B cell (primary cell): Measurements from ENCODE around the gene FOXP4. TPM values are rescaled to one million over a fixed set of nuclear protein-coding genes. Genes with fewer than 3 reads are reported as not detected.

Experiments
- ATAC-seq: fragments of 200-7000 bp; cut with Tn5 transposase; one replicate; pipeline ENCODE4 v1.10.0; 2021; ENCODE audit warnings: low read depth, mild to moderate bottlenecking, moderate number of reproducible peaks, moderate library complexity
- CTCF ChIA-PET: fragments of 350-600 bp; sonication (Branson Sonifier 250); formaldehyde crosslinking; loops from one replicate; lab custom pipeline; 2021; ENCODE audit warnings: antibody characterized with exemption, inconsistent platforms; lab: Charles Lee
- POLR2A ChIA-PET: fragments of 350-600 bp; sonication (Branson Sonifier 250); formaldehyde crosslinking; loops from one replicate; lab custom pipeline; 2021; ENCODE audit warnings: antibody characterized with exemption; lab: Charles Lee
- DNase-seq: peaks from one replicate; pipeline ENCODE4 v3.0.0; 2013
- H2AFZ ChIP-seq: 2 replicates; pipeline ENCODE4 v1.6.1; 2012; ENCODE audit warnings: mild to moderate bottlenecking, low read depth, low read length; ENCODE audit not compliant: insufficient read depth, poor library complexity, severe bottlenecking
- H3K27ac ChIP-seq, 2 donors: 1 replicate in 1 of 2; 2 replicates in 1 of 2; pipeline ENCODE4 v1.5.1; 2012 to 2013; ENCODE audit warnings: low read length in 2 of 2, mild to moderate bottlenecking in 2 of 2, moderate library complexity in 1 of 2
- H3K27me3 ChIP-seq, 4 experiments: fragments of 200-600 bp in 1 of 4; sonication (generic) in 1 of 4; replicated peaks in 1 of 4; 1 replicate in 2 of 4; 2 replicates in 2 of 4; pipeline versions ENCODE4 v1.6.1 to v1.7.0; 2013 to 2016; ENCODE audit warnings: low read length in 3 of 4, mild to moderate bottlenecking in 2 of 4, mixed read lengths in 1 of 4, moderate library complexity in 1 of 4; ENCODE audit not compliant: insufficient read depth in 4 of 4, control insufficient read depth in 3 of 4; ENCODE audit errors: control extremely low read depth in 1 of 4
- H3K36me3 ChIP-seq, 2 experiments: replicated peaks in 1 of 2; 1 replicate in 1 of 2; 2 replicates in 1 of 2; pipeline versions ENCODE4 v1.6.1 to v1.7.1; 2013; ENCODE audit warnings: low read length in 1 of 2; ENCODE audit not compliant: insufficient read depth in 2 of 2, control insufficient read depth in 1 of 2; ENCODE audit errors: control extremely low read depth in 1 of 2, extremely low read depth in 1 of 2
- H3K4me1 ChIP-seq, 2 donors: fragments of 200-600 bp in 1 of 2; sonication (generic) in 1 of 2; 1 replicate in 1 of 2; 2 replicates in 1 of 2; pipeline versions ENCODE4 v1.5.1 to v1.6.1; 2013 to 2017; ENCODE audit warnings: low read length in 2 of 2; ENCODE audit not compliant: control insufficient read depth in 2 of 2, insufficient read depth in 2 of 2
- H3K4me2 ChIP-seq: replicated peaks from 2 replicates; pipeline ENCODE3; 2012; ENCODE audit warnings: mild to moderate bottlenecking, low read depth, low read length; ENCODE audit not compliant: poor library complexity, severe bottlenecking
- H3K4me3 ChIP-seq, 5 experiments: fragments of 200-600 bp in 1 of 5; sonication (generic) in 1 of 5; 1 replicate in 3 of 5; 2 replicates in 2 of 5; pipeline versions ENCODE4 v1.5.1 to v1.7.0; 2011 to 2016; ENCODE audit warnings: low read length in 4 of 5, mild to moderate bottlenecking in 4 of 5, low read depth in 2 of 5, control low read depth in 1 of 5, moderate library complexity in 1 of 5; ENCODE audit not compliant: insufficient read depth in 1 of 5; ENCODE audit errors: control extremely low read depth in 1 of 5, extremely low read depth in 1 of 5
- H3K79me2 ChIP-seq: fragments of 200-600 bp; sonication (generic); one replicate; pipeline ENCODE4 v1.6.0; 2016; ENCODE audit warnings: low read length; ENCODE audit not compliant: control insufficient read depth, insufficient read depth
- H3K9ac ChIP-seq: fragments of 200-600 bp; sonication (generic); 2 replicates; pipeline ENCODE4 v1.6.1; 2017; ENCODE audit warnings: mild to moderate bottlenecking, low read length, moderate library complexity
- H3K9me3 ChIP-seq, 3 donors: one replicate each; pipeline versions ENCODE4 v1.6.1 to v1.7.1; 2013; ENCODE audit warnings: low read length in 2 of 3; ENCODE audit not compliant: control insufficient read depth in 2 of 3, insufficient read depth in 1 of 3; ENCODE audit errors: control extremely low read depth in 1 of 3
- H4K20me1 ChIP-seq: 2 replicates; pipeline ENCODE4 v1.6.0; 2012; ENCODE audit warnings: mild to moderate bottlenecking, low read length; ENCODE audit not compliant: insufficient read depth, control insufficient read depth, poor library complexity, severe bottlenecking
- H3K27ac Mint-ChIP-seq: one replicate; pipeline ENCODE4 v1.8.0; 2021; ENCODE audit warnings: mixed read lengths
- H3K27me3 Mint-ChIP-seq: one replicate; pipeline ENCODE4 v1.8.0; 2021; ENCODE audit warnings: mixed read lengths
- H3K4me1 Mint-ChIP-seq: one replicate; pipeline ENCODE4 v1.8.0; 2021; ENCODE audit warnings: mixed read lengths
- H3K4me3 Mint-ChIP-seq: one replicate; pipeline ENCODE4 v1.8.0; 2021; ENCODE audit warnings: mixed read lengths
- H3K9me3 Mint-ChIP-seq: one replicate; pipeline ENCODE4 v1.8.0; 2022; ENCODE audit warnings: mixed read lengths; ENCODE audit not compliant: insufficient read depth
- CTCF ChIP-seq: fragments of 200-600 bp; IDR thresholded peaks from one replicate; pipeline ENCODE4 v1.8.0; 2022; ENCODE audit warnings: antibody characterized with exemption, mild to moderate bottlenecking
- EZH2 ChIP-seq: IDR thresholded peaks from 2 replicates; pipeline ENCODE4 v1.6.1; 2012; ENCODE audit warnings: borderline replicate concordance, low read depth, mild to moderate bottlenecking, moderate library complexity, low read length; ENCODE audit not compliant: insufficient read depth, poor library complexity, severe bottlenecking
- WGBS: methylation state at CpG from one replicate; pipeline ENCODE4 v1.1.5; 2013; ENCODE audit warnings: missing lambda C conversion rate; ENCODE audit not compliant: insufficient coverage; 5-methylcytosine and 5-hydroxymethylcytosine counted together
- intact Hi-C: fragments of 100-400 bp; cut with micrococcal nuclease; formaldehyde crosslinking; loops from one replicate; pipeline ENCODE4 v1.10.0; 2022
- polyA plus RNA-seq: library from polyadenylated mRNA; depleted of rRNA; stranded (reverse); fragments of >200 nt; gene quantifications from 2 replicates; pipeline ENCODE4 v1.2.3, GENCODE V29; 2012
- total RNA-seq, 2 donors: library from RNA; stranded (reverse); fragments of 120-200 nt in 1 of 2; gene quantifications; 1 replicate in 1 of 2; 2 replicates in 1 of 2; pipeline versions ENCODE4 v1.2.3 to v1.2.4, GENCODE V29; 2013 to 2022

Gene FOXP4
- total and polyA plus RNA-seq, 2 donors (not counting 1 experiment from before 2014, with no cell fraction given): 17.0 to 38.7 TPM

GRCh38 chr6:41497573-41497972 is 48.6 kb upstream of the FOXP4 start:
- ChIA-PET CTCF (no interaction called here), POLR2A (no interaction called here)
- DNase-seq (no peak), ATAC-seq (no peak)
- no peak overlapping the region for H3K4me3 Mint-ChIP-seq
- H4K20me1 ChIP-seq: no peaks in the 10 kb centered on the region
- H3K9me3 Mint-ChIP-seq: no peaks in the 10 kb centered on the region
- peaks cover 6% of the 10 kb centered on the region for H3K27me3 Mint-ChIP-seq
- H3K27me3 ChIP-seq: peaks cover 0 to 19% (median 0%) of the 10 kb centered on the region in 4 experiments
- H3K4me2 ChIP-seq: no peak overlapping the region
- H2AFZ ChIP-seq: no peak overlapping the region
- no peak for TF ChIP-seq CTCF
- TF ChIP-seq EZH2: no peak
- H3K4me3 ChIP-seq: no peak overlapping the region
- intact Hi-C loops: no loop called here
- WGBS: 86% methylated on average over 1 of the region's 3 CpGs
- peaks cover 6 to 8% of the 10 kb centered on the region in 2 donors for H3K4me1 ChIP-seq
- no peaks in the 10 kb centered on the region for H3K36me3 ChIP-seq
- H3K27ac Mint-ChIP-seq: no peak overlapping the region
- H3K4me1 Mint-ChIP-seq: peaks cover 11% of the 10 kb centered on the region
- no peak overlapping the region for H3K9ac ChIP-seq
- no peaks in the 10 kb centered on the region for H3K79me2 ChIP-seq
- no peak overlapping the region for H3K27ac ChIP-seq
- H3K9me3 ChIP-seq: no peaks in the 10 kb centered on the region

DNA sequence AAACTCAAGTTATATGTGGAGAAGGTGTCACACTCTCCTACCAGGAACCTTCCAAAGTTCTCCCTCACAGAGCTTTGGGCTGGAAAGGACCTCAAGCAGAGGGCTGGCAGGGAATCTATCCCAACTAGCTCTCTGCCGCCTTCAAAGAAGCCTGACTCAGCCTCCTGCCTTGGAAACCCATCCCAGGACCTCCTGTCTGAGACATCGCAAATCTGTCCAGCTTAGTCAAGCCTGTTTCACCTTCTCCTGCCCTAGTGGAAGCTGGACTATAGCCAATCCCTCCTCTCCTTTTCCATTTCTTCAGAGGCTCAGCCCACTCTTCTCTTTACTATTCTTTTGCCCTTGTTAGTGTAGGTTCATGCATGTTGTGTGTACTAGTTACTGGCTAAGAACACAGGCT is 48.2 kb upstream of the FOXP4 start:
- Histone ChIP-seq H3K36me3 (no peaks in the 10 kb centered on the region), H3K9me3 (no peaks in the 10 kb centered on the region), H3K4me3 (no peak overlapping the region), H3K9ac (no peak overlapping the region), H2AFZ (no peak overlapping the region), H3K27me3 (peaks cover 0 to 16% (median 0%) of the 10 kb centered on the region in 4 experiments), H3K27ac (no peak overlapping the region), H4K20me1 (no peaks in the 10 kb centered on the region), H3K4me2 (no peak overlapping the region), H3K79me2 (no peaks in the 10 kb centered on the region), H3K4me1 (peaks cover 10 to 12% of the 10 kb centered on the region in 2 donors)
- no peak overlapping the region for H3K27ac Mint-ChIP-seq
- ATAC-seq (no peak), DNase-seq (no peak)
- TF ChIP-seq EZH2 (no peak), CTCF (no peak)
- H3K4me1 Mint-ChIP-seq: peaks cover 13% of the 10 kb centered on the region
- WGBS: 100% methylated on average over 1 of the region's 2 CpGs
- intact Hi-C loops: no loop called here
- ChIA-PET POLR2A (no interaction called here), CTCF (interaction anchor here (1.1 kb wide), 1 partner anchor 36 kb away, joined by 3 read pairs; no protein-coding TSS in a partner anchor)
- H3K4me3 Mint-ChIP-seq: no peak overlapping the region
- H3K27me3 Mint-ChIP-seq: peaks cover 8% of the 10 kb centered on the region
- H3K9me3 Mint-ChIP-seq: no peaks in the 10 kb centered on the region
